Lower leg skin (tissue), 3 donors: ENCODE data around the gene TMEM147.

Source experiments
- CTCF ChIP-seq, 3 donors: fragments of 450-650 bp; IDR thresholded peaks; one replicate each; pipeline ENCODE4 v1.5.1; 2016; ENCODE audit warnings: antibody characterized with exemption in 3 of 3, mild to moderate bottlenecking in 3 of 3, moderate library complexity in 2 of 3
- POLR2A ChIP-seq, 2 donors: fragments of 450-650 bp; IDR thresholded peaks; one replicate each; pipeline ENCODE4 v1.6.1; 2016 to 2017; ENCODE audit warnings: antibody characterized with exemption in 2 of 2, mild to moderate bottlenecking in 1 of 2, moderate library complexity in 1 of 2

GRCh38 chr19:35592226-35592625, 46.8 kb downstream of the TMEM147 start:
- TF ChIP-seq POLR2A (IDR thresholded peaks at IDR 0.05) (no peak), CTCF (IDR thresholded peaks at IDR 0.05) (no peak)
